HG02678 (cell line): ENCODE measurements around the gene LHFPL2.
"Not testable (repeated sequence)": the region's sequence is repeated elsewhere in the genome, so short reads cannot be mapped to it uniquely, and the experiment has no call there.

Experiments
- ATAC-seq: cut with Tn5 transposase; IDR thresholded peaks from one replicate; pipeline ENCODE4 v1.9.1; 2021; ENCODE audit warnings: mild to moderate bottlenecking, moderate library complexity; ENCODE audit not compliant: unreplicated experiment

The LHFPL2 gene

GRCh38 chr5:78666975-78667374 lies 18.4 kb upstream of the LHFPL2 start:
- not testable (repeated sequence) for ATAC-seq

- no peak for ATAC-seq
Observed at GRCh38 chr5:78666041-78666444, 17.5 kb upstream of the LHFPL2 start.

- no peak for ATAC-seq
Observed at GRCh38 chr5:78665534-78665933, 17.0 kb upstream of the LHFPL2 start.

- ATAC-seq, result no peak
Observed at GRCh38 chr5:78662323-78662722, 13.8 kb upstream of the LHFPL2 start.

GRCh38 chr5:78661691-78662090 lies 13.1 kb upstream of the LHFPL2 start:
- peak; percentile 62 for ATAC-seq

GRCh38 chr5:78661044-78661443 lies 12.5 kb upstream of the LHFPL2 start:
- no peak for ATAC-seq

GRCh38 chr5:78660401-78660800 lies 11.8 kb upstream of the LHFPL2 start:
- ATAC-seq, result no peak

- no peak for ATAC-seq
Observed at GRCh38 chr5:78659714-78660113, 11.1 kb upstream of the LHFPL2 start.

- no peak for ATAC-seq
Observed at GRCh38 chr5:78659114-78659513, 10.5 kb upstream of the LHFPL2 start.

GRCh38 chr5:78657201-78657600 lies 8.6 kb upstream of the LHFPL2 start:
- ATAC-seq, result no peak

- no peak for ATAC-seq
Observed at GRCh38 chr5:78655746-78656290, 7.2 kb upstream of the LHFPL2 start.

GRCh38 chr5:78654386-78654785 lies 5.8 kb upstream of the LHFPL2 start:
- no peak for ATAC-seq

- ATAC-seq, result no peak
Observed at GRCh38 chr5:78653681-78654366, 5.3 kb upstream of the LHFPL2 start.

GRCh38 chr5:78653031-78653430 lies 4.5 kb upstream of the LHFPL2 start:
- no peak for ATAC-seq

GRCh38 chr5:78651468-78651867 lies 2.9 kb upstream of the LHFPL2 start:
- ATAC-seq, result no peak

- no peak for ATAC-seq
Observed at GRCh38 chr5:78650531-78650930, 2.0 kb upstream of the LHFPL2 start.

GRCh38 chr5:78649861-78650496 lies 1.4 kb upstream of the LHFPL2 start:
- no peak for ATAC-seq

- no peak for ATAC-seq
Observed at GRCh38 chr5:78649211-78649695, 681 bp upstream of the LHFPL2 start.

GRCh38 chr5:78647838-78648358 lies 674 bp downstream of the LHFPL2 start:
- ATAC-seq, result peak; percentile 27

GRCh38 chr5:78647351-78647818 lies 1.2 kb downstream of the LHFPL2 start:
- no peak for ATAC-seq

GRCh38 chr5:78644741-78645300 lies 3.8 kb downstream of the LHFPL2 start:
- ATAC-seq, result no peak

- no peak for ATAC-seq
Observed at GRCh38 chr5:78644129-78644528, 4.4 kb downstream of the LHFPL2 start.
